ENCODE results near the gene ADCY9.

GRCh38 chr16:4096509-4096908 is 19.7 kb downstream of the ADCY9 start:
- no peak for TF ChIP-seq CTCF (IDR thresholded peaks at IDR 0.05; ENCODE audit: insufficient read depth, low read length, poor library complexity, severe bottlenecking)
- TF ChIP-seq EZH2phosphoT487 (conservative IDR thresholded peaks at IDR 0.05; ENCODE audit: low read length), result no peak

All from SU-DHL-6 (cell line).